Coronary artery (tissue), 2 donors: ENCODE data around the gene MAPKBP1.
"Not testable (repeated sequence)": the region's sequence is repeated elsewhere in the genome, so short reads cannot be mapped to it uniquely, and the experiment has no call there.

Source experiments
- DNase-seq: peaks from one replicate; pipeline ENCODE4 v3.0.0-alpha.2; 2017; ENCODE audit warnings: low spot score
- H3K27ac ChIP-seq, 2 donors: fragments of 200-600 bp; sonication (generic); one replicate each; pipeline ENCODE4 v1.5.1; 2016 to 2019
- H3K4me3 ChIP-seq: fragments of 200-600 bp; sonication (generic); 2 replicates; pipeline ENCODE4 v1.5.1; 2016; ENCODE audit warnings: mild to moderate bottlenecking, moderate library complexity
- CTCF ChIP-seq: fragments of 200-600 bp; sonication (generic); IDR thresholded peaks from one replicate; pipeline ENCODE4 v1.5.1; 2019; ENCODE audit warnings: antibody characterized with exemption

MAPKBP1 gene

GRCh38 chr15:41774062-41774881, at the start of gene MAPKBP1:
MAPKBP1 (plus strand) TSS chr15:41774484; CDS start chr15:41775276, 792 bp downstream.
- peak; percentile 39 for TF ChIP-seq CTCF
- H3K4me3 ChIP-seq, result peak within 1 kb of the TSS; percentile 81
- peak; percentile 98 for DNase-seq
- peak within 1 kb of the TSS; percentile 89 to 90 for H3K27ac ChIP-seq

- no peak for TF ChIP-seq CTCF
- DNase-seq, result no peak
- Histone ChIP-seq H3K27ac (no peak overlapping the region), H3K4me3 (no peak overlapping the region)
Observed at GRCh38 chr15:41727143-41727542, 47.1 kb upstream of the MAPKBP1 start.

GRCh38 chr15:41728061-41728460, 46.2 kb upstream of the MAPKBP1 start:
- not testable (repeated sequence) for H3K27ac ChIP-seq, H3K4me3 ChIP-seq, DNase-seq

- no peak overlapping the region for H3K4me3 ChIP-seq
Observed at GRCh38 chr15:41730543-41730942, 43.7 kb upstream of the MAPKBP1 start.

GRCh38 chr15:41732483-41732882, 41.8 kb upstream of the MAPKBP1 start:
- DNase-seq, result no peak
- H3K27ac ChIP-seq, result no peak overlapping the region
- no peak overlapping the region for H3K4me3 ChIP-seq
- no peak for TF ChIP-seq CTCF

More at GRCh38 chr15:41730543-41730942, 43.7 kb upstream of the MAPKBP1 start:
- no peak overlapping the region for H3K27ac ChIP-seq
- TF ChIP-seq CTCF, result no peak
- no peak for DNase-seq

GRCh38 chr15:41734079-41734478, 40.2 kb upstream of the MAPKBP1 start:
- DNase-seq, result no peak
- no peak overlapping the region for H3K27ac ChIP-seq
- TF ChIP-seq CTCF, result no peak
- H3K4me3 ChIP-seq, result no peak overlapping the region

GRCh38 chr15:41735046-41735445, 39.2 kb upstream of the MAPKBP1 start:
- TF ChIP-seq CTCF, result no peak
- DNase-seq, result no peak
- H3K27ac ChIP-seq, result no peak overlapping the region
- no peak overlapping the region for H3K4me3 ChIP-seq

GRCh38 chr15:41735492-41735891, 38.8 kb upstream of the MAPKBP1 start:
- not testable (repeated sequence) for H3K27ac ChIP-seq, DNase-seq, H3K4me3 ChIP-seq
